Activated naive CD8-positive, alpha-beta T cell treated with anti-CD3 and anti-CD28 coated beads for 36 hours (primary cell): ENCODE results near the gene TMEM135. TPM values are rescaled to one million over a fixed set of nuclear protein-coding genes. Genes with fewer than 3 reads are reported as not detected.
"Not testable (repeated sequence)": the region's sequence is repeated elsewhere in the genome, so short reads cannot be mapped to it uniquely, and the experiment has no call there.

Source experiments
- DNase-seq: peaks from one replicate; pipeline ENCODE4 v3.0.0; 2021
- H3K27ac Mint-ChIP-seq: one replicate; pipeline ENCODE4 v1.8.0; 2022; ENCODE audit warnings: mild to moderate bottlenecking, moderate library complexity, mixed read lengths
- H3K27me3 Mint-ChIP-seq: one replicate; pipeline ENCODE4 v1.8.0; 2022; ENCODE audit warnings: mild to moderate bottlenecking, mixed read lengths
- H3K36me3 Mint-ChIP-seq: one replicate; pipeline ENCODE4 v1.8.0; 2021; ENCODE audit warnings: mild to moderate bottlenecking, mixed read lengths
- H3K4me1 Mint-ChIP-seq: one replicate; pipeline ENCODE4 v1.8.0; 2021; ENCODE audit warnings: mixed read lengths
- H3K4me3 Mint-ChIP-seq: one replicate; pipeline ENCODE4 v1.8.0; 2022; ENCODE audit warnings: mild to moderate bottlenecking, moderate library complexity, mixed read lengths
- H3K9me3 Mint-ChIP-seq: one replicate; pipeline ENCODE4 v1.8.0; 2022; ENCODE audit warnings: mixed read lengths
- total RNA-seq, 2 experiments: library from RNA; stranded (reverse); gene quantifications; one replicate each; pipeline ENCODE4 v1.2.3, GENCODE V29; 2021

TMEM135 gene
- total RNA-seq, 2 experiments from 2014 or later: 22.8 to 29.0 TPM

DNA sequence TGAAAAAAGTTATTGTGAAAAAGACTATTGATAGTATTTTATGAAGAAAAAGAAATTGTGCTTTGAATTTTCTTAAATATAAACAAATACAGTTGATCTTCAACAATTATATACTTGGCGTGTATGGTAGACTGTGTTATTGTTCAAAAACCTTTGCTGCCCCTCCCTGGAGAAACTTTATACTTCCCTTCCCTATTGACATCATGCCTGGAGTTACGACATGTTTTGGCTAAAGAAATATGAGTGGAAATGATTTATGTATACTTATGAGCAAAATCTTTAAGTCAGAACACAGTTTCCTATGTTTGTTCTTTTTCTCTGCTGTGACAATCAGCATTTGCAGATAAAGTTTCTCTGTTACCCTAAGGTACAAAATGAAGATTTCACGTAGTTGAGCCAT, 243.8 kb downstream of the TMEM135 start:
- no peaks in the 10 kb centered on the region for H3K9me3 Mint-ChIP-seq
- H3K27ac Mint-ChIP-seq: no peak overlapping the region
- H3K4me3 Mint-ChIP-seq: no peak overlapping the region
- H3K36me3 Mint-ChIP-seq: peaks cover 8% of the 10 kb centered on the region
- no peaks in the 10 kb centered on the region for H3K4me1 Mint-ChIP-seq
- DNase-seq: no peak
- no peaks in the 10 kb centered on the region for H3K27me3 Mint-ChIP-seq

DNA sequence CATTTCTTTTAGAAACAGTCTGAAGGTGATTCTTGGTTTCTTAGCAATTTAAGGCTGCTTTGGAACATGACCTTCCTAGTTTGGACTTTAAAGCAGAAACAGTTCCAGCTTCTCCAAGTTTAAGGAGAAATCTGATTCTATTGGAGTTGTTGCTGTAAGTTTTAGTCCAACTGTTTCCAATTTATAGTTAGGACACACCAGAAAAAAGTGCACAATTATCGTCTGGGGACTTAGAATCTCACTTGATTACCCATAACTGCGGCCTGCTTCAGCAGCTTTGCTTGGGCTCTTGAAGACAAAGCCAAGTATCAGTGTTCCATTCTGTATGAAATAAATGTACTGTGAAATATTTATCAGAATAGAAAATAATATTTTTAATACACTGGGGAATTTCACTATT, 246.6 kb downstream of the TMEM135 start:
- no peaks in the 10 kb centered on the region for H3K4me1 Mint-ChIP-seq
- DNase-seq: no peak
- peaks cover 8% of the 10 kb centered on the region for H3K36me3 Mint-ChIP-seq
- H3K9me3 Mint-ChIP-seq: no peaks in the 10 kb centered on the region
- no peaks in the 10 kb centered on the region for H3K27me3 Mint-ChIP-seq
- no peak overlapping the region for H3K4me3 Mint-ChIP-seq
- no peak overlapping the region for H3K27ac Mint-ChIP-seq

- not testable (repeated sequence) for H3K4me3 Mint-ChIP-seq, H3K27me3 Mint-ChIP-seq, H3K36me3 Mint-ChIP-seq, H3K27ac Mint-ChIP-seq, H3K4me1 Mint-ChIP-seq, DNase-seq, H3K9me3 Mint-ChIP-seq
Observed at GRCh38 chr11:87285674-87286073, 247.9 kb downstream of the TMEM135 start.

DNA sequence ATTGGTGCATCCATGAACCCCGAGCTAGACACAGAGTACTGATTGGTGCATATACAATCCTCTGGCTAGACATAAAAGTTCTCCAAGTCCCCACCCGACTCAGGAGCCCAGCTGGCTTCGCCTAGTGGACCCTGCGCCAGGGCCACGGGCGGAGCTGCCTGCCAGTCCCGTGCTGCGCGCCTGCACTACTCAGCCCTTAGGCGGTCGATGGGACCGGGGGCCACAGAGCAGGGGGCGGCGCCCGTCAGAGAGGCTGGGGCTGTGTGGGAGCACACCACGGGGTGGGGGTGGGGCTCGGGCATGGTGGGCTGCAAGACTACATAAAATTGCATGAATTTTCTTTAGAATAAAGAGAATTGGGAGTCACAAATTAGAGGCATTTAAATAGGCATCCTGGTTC, 248.6 kb downstream of the TMEM135 start:
- Mint-ChIP-seq H3K4me1 (no peaks in the 10 kb centered on the region), H3K4me3 (no peak overlapping the region), H3K36me3 (peaks cover 8% of the 10 kb centered on the region), H3K27me3 (no peaks in the 10 kb centered on the region), H3K27ac (no peak overlapping the region), H3K9me3 (no peaks in the 10 kb centered on the region)
- DNase-seq: no peak

GRCh38 chr11:87290304-87290922, 252.7 kb downstream of the TMEM135 start:
- Mint-ChIP-seq H3K9me3 (no peaks in the 10 kb centered on the region), H3K27me3 (no peaks in the 10 kb centered on the region), H3K36me3 (peaks cover 5% of the 10 kb centered on the region), H3K27ac (no peak overlapping the region), H3K4me3 (no peak overlapping the region), H3K4me1 (no peaks in the 10 kb centered on the region)
- no peak for DNase-seq

- H3K36me3 Mint-ChIP-seq: no peaks in the 10 kb centered on the region
- H3K4me3 Mint-ChIP-seq: no peak overlapping the region
- H3K9me3 Mint-ChIP-seq: no peaks in the 10 kb centered on the region
- no peaks in the 10 kb centered on the region for H3K27me3 Mint-ChIP-seq
- no peaks in the 10 kb centered on the region for H3K4me1 Mint-ChIP-seq
- no peak overlapping the region for H3K27ac Mint-ChIP-seq
- DNase-seq: no peak
Observed at GRCh38 chr11:87292598-87292997, 254.9 kb downstream of the TMEM135 start.

DNA sequence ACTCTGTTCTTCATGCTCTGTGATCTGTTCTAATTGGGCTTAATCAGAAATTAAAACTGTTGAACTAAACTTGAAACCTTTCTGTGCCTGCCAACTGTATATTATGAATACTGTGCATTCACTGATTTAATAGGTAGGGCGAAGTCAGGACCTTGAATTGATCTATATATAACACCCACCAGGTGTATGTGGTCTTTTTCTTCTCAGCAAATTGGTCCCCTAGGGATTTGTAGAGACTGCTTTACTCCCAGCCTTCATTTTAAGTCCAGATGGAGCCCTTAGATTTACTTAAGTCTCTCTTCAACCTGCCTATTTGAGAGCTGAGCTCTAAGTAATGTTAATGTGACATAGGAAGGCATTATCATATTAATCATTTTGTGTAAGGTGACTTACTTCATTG, 257.5 kb downstream of the TMEM135 start:
- Mint-ChIP-seq H3K27me3 (no peaks in the 10 kb centered on the region), H3K36me3 (peaks cover 7% of the 10 kb centered on the region), H3K4me1 (peaks cover 2% of the 10 kb centered on the region), H3K9me3 (peaks cover 1% of the 10 kb centered on the region), H3K4me3 (no peak overlapping the region), H3K27ac (no peak overlapping the region)
- no peak for DNase-seq

DNA sequence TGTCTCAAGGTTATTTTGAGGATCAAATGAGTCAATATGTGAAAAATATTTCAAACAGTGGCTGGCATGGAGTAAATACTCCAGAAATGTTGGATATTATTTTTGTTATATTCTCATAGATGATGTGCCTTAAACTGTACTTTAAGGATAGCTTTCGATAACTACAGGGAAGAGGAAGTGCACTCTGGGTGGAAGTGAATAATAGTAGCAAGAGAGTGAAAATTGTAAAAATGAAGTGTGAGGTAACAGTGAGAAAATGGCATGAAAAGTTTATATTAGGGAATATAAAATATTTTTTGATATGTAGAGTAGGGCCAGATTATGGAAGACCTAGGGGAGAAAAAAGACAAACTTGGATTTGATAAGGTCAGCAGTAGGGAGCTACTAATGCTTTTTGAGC, 258.9 kb downstream of the TMEM135 start:
- DNase-seq: no peak
- Mint-ChIP-seq H3K9me3 (peaks cover 1% of the 10 kb centered on the region), H3K36me3 (peaks cover 7% of the 10 kb centered on the region), H3K27ac (no peak overlapping the region), H3K4me3 (no peak overlapping the region), H3K4me1 (peaks cover 2% of the 10 kb centered on the region), H3K27me3 (no peaks in the 10 kb centered on the region)

GRCh38 chr11:87298155-87298554, 260.4 kb downstream of the TMEM135 start:
- peaks cover 10% of the 10 kb centered on the region for H3K36me3 Mint-ChIP-seq
- no peak for DNase-seq
- H3K4me1 Mint-ChIP-seq: peaks cover 2% of the 10 kb centered on the region
- H3K27ac Mint-ChIP-seq: no peak overlapping the region
- no peaks in the 10 kb centered on the region for H3K27me3 Mint-ChIP-seq
- no peak overlapping the region for H3K4me3 Mint-ChIP-seq
- H3K9me3 Mint-ChIP-seq: peaks cover 1% of the 10 kb centered on the region

DNA sequence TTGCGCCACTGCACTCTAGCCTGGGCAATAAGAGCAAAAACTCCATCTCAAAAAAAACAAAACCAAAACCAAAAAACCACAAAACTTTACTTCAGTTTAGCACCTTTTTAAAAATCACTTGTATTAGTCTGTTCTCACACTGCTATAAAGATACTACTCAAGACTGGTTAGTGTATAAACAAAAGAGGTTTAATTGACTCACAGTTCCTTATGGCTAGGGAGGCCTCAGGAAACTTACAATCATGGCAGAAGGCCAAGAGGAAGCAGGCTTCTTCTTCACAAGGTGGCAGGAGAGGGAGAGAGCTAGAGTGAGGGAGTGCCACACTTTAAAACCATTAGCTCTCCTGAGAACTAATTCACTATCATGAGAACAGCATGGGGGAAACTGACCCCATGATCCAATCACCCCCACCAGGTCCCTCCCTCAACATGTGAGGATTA, 261.3 kb downstream of the TMEM135 start:
- H3K4me1 Mint-ChIP-seq: peaks cover 2% of the 10 kb centered on the region
- no peak for DNase-seq
- no peaks in the 10 kb centered on the region for H3K27me3 Mint-ChIP-seq
- peaks cover 10% of the 10 kb centered on the region for H3K36me3 Mint-ChIP-seq
- H3K27ac Mint-ChIP-seq: no peak overlapping the region
- no peak overlapping the region for H3K4me3 Mint-ChIP-seq
- H3K9me3 Mint-ChIP-seq: peaks cover 1% of the 10 kb centered on the region

DNA sequence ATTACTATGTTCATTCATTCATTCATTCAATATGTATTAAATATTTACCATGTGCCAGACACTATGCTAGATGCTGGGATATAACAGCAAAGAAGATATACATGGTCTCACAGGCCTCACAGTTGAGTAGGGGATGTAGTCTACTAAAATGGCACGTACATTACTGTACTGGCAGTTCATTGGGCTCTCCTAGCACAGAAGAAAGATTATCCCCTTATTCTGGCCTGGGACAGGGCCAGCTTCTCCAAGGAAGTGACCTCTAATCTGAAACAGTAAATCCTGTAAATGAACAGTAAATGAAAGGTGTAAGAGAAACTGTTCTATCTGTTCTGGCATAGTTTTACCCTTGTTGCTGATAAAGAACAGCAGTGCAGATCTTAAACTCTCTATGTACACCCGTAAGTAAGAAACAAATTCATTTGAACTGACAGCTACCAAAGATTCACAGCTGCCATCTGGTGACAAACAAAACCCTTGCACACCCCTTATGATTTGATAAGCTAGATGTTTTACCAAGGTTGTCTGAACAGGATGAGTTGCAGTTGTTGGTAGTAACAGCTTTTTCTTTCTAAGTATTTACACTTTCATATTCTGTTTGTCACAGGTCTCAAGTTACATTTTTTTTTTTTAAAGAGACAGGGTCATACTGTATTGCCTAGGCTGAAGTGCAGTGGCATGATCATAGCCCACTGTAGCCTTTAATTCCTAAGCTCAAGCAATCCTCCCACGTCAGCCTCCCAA, 263.1 kb downstream of the TMEM135 start:
- Mint-ChIP-seq H3K27me3 (no peaks in the 10 kb centered on the region), H3K4me3 (no peak overlapping the region), H3K9me3 (peaks cover 1% of the 10 kb centered on the region), H3K27ac (no peak overlapping the region), H3K36me3 (peaks cover 10% of the 10 kb centered on the region), H3K4me1 (peaks cover 2% of the 10 kb centered on the region)
- no peak for DNase-seq

GRCh38 chr11:87301785-87302540, 264.2 kb downstream of the TMEM135 start:
- no peak overlapping the region for H3K27ac Mint-ChIP-seq
- no peak overlapping the region for H3K4me3 Mint-ChIP-seq
- peaks cover 11% of the 10 kb centered on the region for H3K36me3 Mint-ChIP-seq
- H3K9me3 Mint-ChIP-seq: peaks cover 1% of the 10 kb centered on the region
- no peaks in the 10 kb centered on the region for H3K27me3 Mint-ChIP-seq
- H3K4me1 Mint-ChIP-seq: peaks cover 2% of the 10 kb centered on the region
- DNase-seq: no peak

DNA sequence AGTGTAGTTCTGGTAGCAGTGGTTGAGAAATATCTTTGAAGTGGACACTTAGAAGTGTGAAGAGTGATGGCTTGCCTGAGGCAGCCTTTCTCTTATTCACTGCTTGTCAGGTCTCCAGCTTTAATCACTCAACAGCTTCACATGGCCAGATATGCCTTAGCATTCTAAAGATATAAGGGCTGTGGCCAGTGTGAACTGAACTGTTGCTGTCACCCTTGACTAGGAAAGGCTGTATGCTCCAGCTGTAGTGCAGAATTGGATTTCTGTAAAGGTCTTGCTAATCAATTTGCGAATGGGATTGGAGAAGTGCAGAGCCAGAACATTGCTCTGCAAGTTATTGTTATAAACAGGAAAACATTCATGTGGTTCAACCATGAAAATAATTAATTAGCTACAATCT, 266.7 kb downstream of the TMEM135 start:
- Mint-ChIP-seq H3K36me3 (peaks cover 9% of the 10 kb centered on the region), H3K27me3 (no peaks in the 10 kb centered on the region), H3K4me3 (no peak overlapping the region), H3K27ac (no peak overlapping the region), H3K4me1 (no peaks in the 10 kb centered on the region), H3K9me3 (no peaks in the 10 kb centered on the region)
- no peak for DNase-seq

- H3K9me3 Mint-ChIP-seq: no peaks in the 10 kb centered on the region
- peaks cover 7% of the 10 kb centered on the region for H3K36me3 Mint-ChIP-seq
- H3K27ac Mint-ChIP-seq: no peak overlapping the region
- no peak overlapping the region for H3K4me3 Mint-ChIP-seq
- H3K27me3 Mint-ChIP-seq: no peaks in the 10 kb centered on the region
- H3K4me1 Mint-ChIP-seq: no peaks in the 10 kb centered on the region
- no peak for DNase-seq
Observed at GRCh38 chr11:87306262-87306851, 268.6 kb downstream of the TMEM135 start.

- no peak overlapping the region for H3K4me3 Mint-ChIP-seq
- no peaks in the 10 kb centered on the region for H3K27me3 Mint-ChIP-seq
- H3K36me3 Mint-ChIP-seq: peaks cover 7% of the 10 kb centered on the region
- no peaks in the 10 kb centered on the region for H3K9me3 Mint-ChIP-seq
- no peak overlapping the region for H3K27ac Mint-ChIP-seq
- DNase-seq: no peak
- H3K4me1 Mint-ChIP-seq: no peaks in the 10 kb centered on the region
Observed at GRCh38 chr11:87307101-87307500, 269.4 kb downstream of the TMEM135 start.
